MM.1S (cell line): Measurements from ENCODE around the gene ZNF488.

Source experiments
- DNase-seq: peaks from one replicate; pipeline ENCODE4 v3.0.0-alpha.2; 2015
- H2AFZ ChIP-seq: fragments of 300-600 bp; sonication (generic); 2 replicates; pipeline ENCODE4 v1.6.0; 2016; ENCODE audit warnings: antibody characterized with exemption, low read length
- H3F3A ChIP-seq: fragments of 300-600 bp; sonication (generic); 2 replicates; pipeline ENCODE4 v1.6.1; 2016; ENCODE audit warnings: mild to moderate bottlenecking, antibody characterized with exemption, low read length, moderate library complexity, mixed read lengths; ENCODE audit not compliant: insufficient read depth
- H3K27ac ChIP-seq: fragments of 300-600 bp; sonication (generic); 2 replicates; pipeline ENCODE4 v1.5.1; 2016; ENCODE audit warnings: mild to moderate bottlenecking, low read length
- H3K27me3 ChIP-seq: fragments of 300-600 bp; sonication (generic); replicated peaks from 2 replicates; pipeline ENCODE4 v1.6.0; 2016; ENCODE audit warnings: low read length; ENCODE audit not compliant: insufficient read depth
- H3K36me3 ChIP-seq: fragments of 300-600 bp; sonication (generic); replicated peaks from 2 replicates; pipeline ENCODE4 v1.6.1; 2016; ENCODE audit warnings: mild to moderate bottlenecking, low read length, mixed read lengths; ENCODE audit not compliant: insufficient read depth
- H3K4me1 ChIP-seq: fragments of 300-600 bp; sonication (generic); 2 replicates; pipeline ENCODE4 v1.6.1; 2016; ENCODE audit warnings: low read length, mixed read lengths
- H3K4me2 ChIP-seq: fragments of 300-600 bp; sonication (generic); 2 replicates; pipeline ENCODE4 v1.6.0; 2016; ENCODE audit warnings: low read depth, low read length
- H3K4me3 ChIP-seq: fragments of 300-600 bp; sonication (generic); 2 replicates; pipeline ENCODE4 v1.5.1; 2016; ENCODE audit warnings: low read length, mixed read lengths
- H3K79me2 ChIP-seq: fragments of 300-600 bp; sonication (generic); 2 replicates; pipeline ENCODE4 v1.6.1; 2016; ENCODE audit warnings: mixed run types, low read length, mixed read lengths
- H3K9ac ChIP-seq: fragments of 300-600 bp; sonication (generic); 2 replicates; pipeline ENCODE4 v1.6.1; 2016; ENCODE audit warnings: low read length, mixed read lengths
- H3K9me2 ChIP-seq: fragments of 300-600 bp; sonication (generic); replicated peaks from 2 replicates; pipeline ENCODE4 v1.6.1; 2016; ENCODE audit warnings: mild to moderate bottlenecking, low read length, mixed read lengths; ENCODE audit not compliant: insufficient read depth
- H3K9me3 ChIP-seq: fragments of 300-600 bp; sonication (generic); replicated peaks from 2 replicates; pipeline ENCODE4 v1.6.1; 2016; ENCODE audit warnings: mild to moderate bottlenecking, low read length, mixed read lengths; ENCODE audit not compliant: insufficient read depth
- H4K20me1 ChIP-seq: fragments of 300-600 bp; sonication (generic); 2 replicates; pipeline ENCODE4 v1.6.1; 2016; ENCODE audit warnings: mild to moderate bottlenecking, low read length, moderate library complexity, mixed read lengths; ENCODE audit not compliant: insufficient read depth
- CTCF ChIP-seq: fragments of 300-600 bp; sonication (generic); IDR thresholded peaks from 2 replicates; pipeline ENCODE4 v1.5.1; 2016; ENCODE audit warnings: antibody characterized with exemption, low read length, mixed read lengths
- EZH2 ChIP-seq: fragments of 300-600 bp; sonication (generic); optimal IDR thresholded peaks from 2 replicates; pipeline ENCODE3; 2017; ENCODE audit warnings: low read depth, mild to moderate bottlenecking, antibody characterized with exemption, low read length, mixed read lengths
- EZH2phosphoT487 ChIP-seq: fragments of 300-600 bp; sonication (generic); IDR thresholded peaks from 2 replicates; pipeline ENCODE4 v1.6.1; 2018; ENCODE audit warnings: antibody characterized with exemption, low read length

The ZNF488 gene

GRCh38 chr10:47332371-47332770 lies 51.7 kb downstream of the ZNF488 start:
- no peak overlapping the region for H2AFZ ChIP-seq
- TF ChIP-seq EZH2phosphoT487, result no peak
- TF ChIP-seq CTCF, result no peak
- TF ChIP-seq EZH2, result no peak
- H3K4me1 ChIP-seq, result no peaks in the 10 kb centered on the region
- no peak overlapping the region for H3K4me3 ChIP-seq
- no peak overlapping the region for H3K9ac ChIP-seq
- H3F3A ChIP-seq, result no peaks in the 10 kb centered on the region
- no peaks in the 10 kb centered on the region for H3K36me3 ChIP-seq
- no peaks in the 10 kb centered on the region for H3K9me2 ChIP-seq
- no peak for DNase-seq
- no peaks in the 10 kb centered on the region for H4K20me1 ChIP-seq
- no peak overlapping the region for H3K27ac ChIP-seq
- H3K27me3 ChIP-seq, result no peaks in the 10 kb centered on the region
- H3K79me2 ChIP-seq, result no peaks in the 10 kb centered on the region
- no peak overlapping the region for H3K4me2 ChIP-seq
- no peaks in the 10 kb centered on the region for H3K9me3 ChIP-seq

- no peaks in the 10 kb centered on the region for H3K9me2 ChIP-seq
- H4K20me1 ChIP-seq, result no peaks in the 10 kb centered on the region
- H3F3A ChIP-seq, result no peaks in the 10 kb centered on the region
- no peaks in the 10 kb centered on the region for H3K27me3 ChIP-seq
- TF ChIP-seq EZH2phosphoT487 (no peak), CTCF (no peak)
- no peak overlapping the region for H3K4me3 ChIP-seq
- H3K9me3 ChIP-seq, result no peaks in the 10 kb centered on the region
- no peaks in the 10 kb centered on the region for H3K4me1 ChIP-seq
- H3K4me2 ChIP-seq, result no peak overlapping the region
- H3K79me2 ChIP-seq, result no peaks in the 10 kb centered on the region
- H2AFZ ChIP-seq, result no peak overlapping the region
- H3K9ac ChIP-seq, result no peak overlapping the region
- no peaks in the 10 kb centered on the region for H3K36me3 ChIP-seq
- no peak overlapping the region for H3K27ac ChIP-seq
- DNase-seq, result no peak
Observed at GRCh38 chr10:47331954-47332353, 52.1 kb downstream of the ZNF488 start.

- Histone ChIP-seq H3K9me2 (no peaks in the 10 kb centered on the region), H3K9ac (no peak overlapping the region), H3K9me3 (no peaks in the 10 kb centered on the region), H3K27me3 (no peaks in the 10 kb centered on the region), H3K79me2 (no peaks in the 10 kb centered on the region), H2AFZ (no peak overlapping the region), H3K27ac (no peak overlapping the region), H3K4me1 (no peaks in the 10 kb centered on the region), H4K20me1 (no peaks in the 10 kb centered on the region), H3K36me3 (no peaks in the 10 kb centered on the region), H3K4me3 (no peak overlapping the region), H3F3A (no peaks in the 10 kb centered on the region), H3K4me2 (no peak overlapping the region)
- DNase-seq, result no peak
- TF ChIP-seq CTCF (no peak), EZH2phosphoT487 (no peak), EZH2 (no peak)
Observed at GRCh38 chr10:47331491-47331890, 52.6 kb downstream of the ZNF488 start.
